SH-SY5Y (cell line): ENCODE results near the gene ESRRB.

Experiments used
- GATA2 ChIP-seq: IDR thresholded peaks from 2 replicates; pipeline ENCODE4 v1.6.1; 2011; ENCODE audit warnings: mild to moderate bottlenecking, low read depth, low read length
- GATA3 ChIP-seq: IDR thresholded peaks from 2 replicates; pipeline ENCODE4 v1.6.1; 2011; ENCODE audit warnings: low read depth, mild to moderate bottlenecking, low read length, moderate library complexity

DNA sequence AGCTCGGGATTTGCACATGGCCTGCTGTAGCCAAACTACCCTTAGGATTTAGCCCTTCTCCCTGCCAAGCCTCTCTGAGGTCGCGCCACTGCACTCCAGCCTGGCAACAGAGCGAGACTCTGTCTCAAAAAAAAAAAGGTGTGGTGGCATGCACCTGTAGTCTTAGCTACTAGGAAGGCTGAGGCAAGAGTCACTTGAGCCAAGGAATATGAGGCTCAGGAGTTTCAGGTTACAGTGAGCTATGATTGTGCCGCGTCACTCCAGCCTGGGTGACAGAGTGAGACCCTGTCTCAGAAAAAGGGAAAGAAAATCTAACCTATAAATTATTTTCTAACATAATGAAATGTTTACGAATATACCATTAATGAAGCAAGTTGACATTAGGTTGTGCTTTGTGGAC, 29.7 kb downstream of the ESRRB start:
- TF ChIP-seq GATA3 (no peak), GATA2 (no peak)
